Smooth muscle cell (in vitro differentiated cells): ENCODE data around the gene LRRC28. TPM values are rescaled to one million over a fixed set of nuclear protein-coding genes. Genes with fewer than 3 reads are reported as not detected.
A peak's percentile ranks its signal among the peaks of the same experiment; 100 is the strongest.

Experiments
- DNase-seq: peaks from one replicate; lab custom pipeline; 2025; ENCODE audit not compliant: unreplicated experiment; lab: John Stamatoyannopoulos, UW
- H2AFZ ChIP-seq: fragments of 200-600 bp; sonication (generic); 2 replicates; pipeline ENCODE4 v1.6.0; 2016; ENCODE audit warnings: antibody characterized with exemption, low read depth, mild to moderate bottlenecking
- H3F3A ChIP-seq: fragments of 200-600 bp; sonication (generic); 2 replicates; pipeline ENCODE4 v1.6.0; 2017; ENCODE audit warnings: antibody characterized with exemption, low read depth
- H3K27ac ChIP-seq: fragments of 200-600 bp; sonication (generic); 2 replicates; pipeline ENCODE4 v1.5.1; 2016; ENCODE audit warnings: low read depth, mild to moderate bottlenecking
- H3K27me3 ChIP-seq: fragments of 200-600 bp; sonication (generic); 2 replicates; pipeline ENCODE4 v1.6.1; 2016; ENCODE audit warnings: low read depth, mild to moderate bottlenecking
- H3K36me3 ChIP-seq: fragments of 200-600 bp; sonication (generic); 2 replicates; pipeline ENCODE4 v1.5.1; 2016; ENCODE audit warnings: low read depth
- H3K4me1 ChIP-seq: fragments of 200-600 bp; sonication (generic); 2 replicates; pipeline ENCODE4 v1.5.1; 2016; ENCODE audit warnings: low read depth
- H3K4me2 ChIP-seq: fragments of 200-600 bp; sonication (generic); 2 replicates; pipeline ENCODE4 v1.6.0; 2016; ENCODE audit warnings: mild to moderate bottlenecking
- H3K4me3 ChIP-seq: fragments of 200-600 bp; sonication (generic); 2 replicates; pipeline ENCODE4 v1.5.1; 2016; ENCODE audit warnings: mild to moderate bottlenecking
- H3K79me2 ChIP-seq: fragments of 200-600 bp; sonication (generic); 2 replicates; pipeline ENCODE4 v1.6.0; 2016; ENCODE audit warnings: low read depth, mild to moderate bottlenecking
- H3K9ac ChIP-seq: fragments of 200-600 bp; sonication (generic); 2 replicates; pipeline ENCODE4 v1.6.0; 2016; ENCODE audit warnings: low read depth
- H3K9me3 ChIP-seq: fragments of 200-600 bp; sonication (generic); replicated peaks from 2 replicates; pipeline ENCODE4 v1.5.1; 2016; ENCODE audit warnings: low read depth
- H4K20me1 ChIP-seq: fragments of 200-600 bp; sonication (generic); 2 replicates; pipeline ENCODE4 v1.6.0; 2016; ENCODE audit warnings: low read depth
- CTCF ChIP-seq: fragments of 200-600 bp; sonication (generic); IDR thresholded peaks from 2 replicates; pipeline ENCODE4 v1.5.1; 2017; ENCODE audit warnings: borderline replicate concordance, mild to moderate bottlenecking, antibody characterized with exemption; ENCODE audit not compliant: insufficient read depth, poor library complexity, severe bottlenecking
- WGBS: methylation state at CpG from one replicate; pipeline ENCODE4 v1.1.7; 2016; ENCODE audit warnings: low lambda C conversion rate; 5-methylcytosine and 5-hydroxymethylcytosine counted together
- polyA plus RNA-seq: library from polyadenylated mRNA; unstranded; fragments of >200 nt; fragmentation: Nextera tagmentation; extraction: Ambion mirVana; gene quantifications from 2 replicates; pipeline ENCODE4 v1.2.1, GENCODE V29; 2016
- total RNA-seq: library from RNA; depleted of rRNA; stranded (reverse); fragments of >200 nt; gene quantifications from 2 replicates; pipeline ENCODE4 v1.2.3, GENCODE V29; 2014

The LRRC28 gene
- total and polyA plus RNA-seq, 2 experiments from 2014 or later = 26.5 to 28.8 TPM

- peak overlapping the region; percentile 52 for H3K4me2 ChIP-seq
- H2AFZ ChIP-seq = no peak overlapping the region
- peak overlapping the region; percentile 48 for H3K27ac ChIP-seq
- H3K9ac ChIP-seq = no peak overlapping the region
- H4K20me1 ChIP-seq = no peaks in the 10 kb centered on the region
- H3K4me3 ChIP-seq = no peak overlapping the region
- 22% methylated on average over 6 of the region's 6 CpGs for WGBS
- H3K27me3 ChIP-seq = no peaks in the 10 kb centered on the region
- DNase-seq = no peak
- H3K9me3 ChIP-seq = no peaks in the 10 kb centered on the region
- H3F3A ChIP-seq = peaks cover 18% of the 10 kb centered on the region
- peaks cover 29% of the 10 kb centered on the region for H3K4me1 ChIP-seq
- TF ChIP-seq CTCF = no peak
- no peaks in the 10 kb centered on the region for H3K79me2 ChIP-seq
- peaks cover 3% of the 10 kb centered on the region for H3K36me3 ChIP-seq
Measured at GRCh38 chr15:99307735-99308134, 56.5 kb downstream of the LRRC28 start.

GRCh38 chr15:99310745-99311144 lies 59.5 kb downstream of the LRRC28 start:
- no peak for DNase-seq
- H3K4me3 ChIP-seq = no peak overlapping the region
- no peak overlapping the region for H3K27ac ChIP-seq
- H3K4me1 ChIP-seq = peaks cover 24% of the 10 kb centered on the region
- WGBS = 82% methylated on average over 5 of the region's 5 CpGs
- peaks cover 18% of the 10 kb centered on the region for H3F3A ChIP-seq
- no peak overlapping the region for H2AFZ ChIP-seq
- no peak for TF ChIP-seq CTCF
- H3K79me2 ChIP-seq = no peaks in the 10 kb centered on the region
- H3K9ac ChIP-seq = no peak overlapping the region
- no peaks in the 10 kb centered on the region for H3K9me3 ChIP-seq
- H3K4me2 ChIP-seq = no peak overlapping the region
- no peaks in the 10 kb centered on the region for H3K27me3 ChIP-seq
- H3K36me3 ChIP-seq = peaks cover 10% of the 10 kb centered on the region
- no peaks in the 10 kb centered on the region for H4K20me1 ChIP-seq

GRCh38 chr15:99312228-99312627 lies 60.9 kb downstream of the LRRC28 start:
- Histone ChIP-seq H3K27ac (no peak overlapping the region), H2AFZ (no peak overlapping the region), H3K27me3 (no peaks in the 10 kb centered on the region), H3K4me1 (peaks cover 9% of the 10 kb centered on the region), H3K9me3 (no peaks in the 10 kb centered on the region), H4K20me1 (no peaks in the 10 kb centered on the region), H3K79me2 (no peaks in the 10 kb centered on the region), H3K4me3 (no peak overlapping the region), H3K4me2 (no peak overlapping the region), H3K36me3 (peaks cover 10% of the 10 kb centered on the region), H3K9ac (no peak overlapping the region), H3F3A (peaks cover 8% of the 10 kb centered on the region)
- no peak for DNase-seq
- WGBS = 98% methylated on average over 2 of the region's 2 CpGs
- no peak for TF ChIP-seq CTCF

GRCh38 chr15:99312794-99313193 lies 61.5 kb downstream of the LRRC28 start:
- no peak overlapping the region for H3K4me3 ChIP-seq
- no peaks in the 10 kb centered on the region for H3K27me3 ChIP-seq
- H3F3A ChIP-seq = peaks cover 8% of the 10 kb centered on the region
- no peak overlapping the region for H3K9ac ChIP-seq
- H3K36me3 ChIP-seq = peaks cover 10% of the 10 kb centered on the region
- H3K4me2 ChIP-seq = no peak overlapping the region
- H2AFZ ChIP-seq = no peak overlapping the region
- no peaks in the 10 kb centered on the region for H3K9me3 ChIP-seq
- no peaks in the 10 kb centered on the region for H3K79me2 ChIP-seq
- H3K4me1 ChIP-seq = peaks cover 3% of the 10 kb centered on the region
- DNase-seq = no peak
- WGBS = 97% methylated on average over 3 of the region's 3 CpGs
- no peak for TF ChIP-seq CTCF
- H4K20me1 ChIP-seq = no peaks in the 10 kb centered on the region
- no peak overlapping the region for H3K27ac ChIP-seq
